HuH-7.5 (cell line): Measurements from ENCODE around the gene MYT1.
"Not testable (repeated sequence)": the region's sequence is repeated elsewhere in the genome, so short reads cannot be mapped to it uniquely, and the experiment has no call there.

Experiments used
- DNase-seq: peaks from one replicate; pipeline ENCODE4 v3.0.0; 2011; ENCODE audit warnings: low spot score

The MYT1 gene

GRCh38 chr20:64234291-64234791 is 70.1 kb downstream of the MYT1 start:
- DNase-seq: no peak

- not testable (repeated sequence) for DNase-seq
Measured at GRCh38 chr20:64234921-64235565, 70.8 kb downstream of the MYT1 start.

DNA sequence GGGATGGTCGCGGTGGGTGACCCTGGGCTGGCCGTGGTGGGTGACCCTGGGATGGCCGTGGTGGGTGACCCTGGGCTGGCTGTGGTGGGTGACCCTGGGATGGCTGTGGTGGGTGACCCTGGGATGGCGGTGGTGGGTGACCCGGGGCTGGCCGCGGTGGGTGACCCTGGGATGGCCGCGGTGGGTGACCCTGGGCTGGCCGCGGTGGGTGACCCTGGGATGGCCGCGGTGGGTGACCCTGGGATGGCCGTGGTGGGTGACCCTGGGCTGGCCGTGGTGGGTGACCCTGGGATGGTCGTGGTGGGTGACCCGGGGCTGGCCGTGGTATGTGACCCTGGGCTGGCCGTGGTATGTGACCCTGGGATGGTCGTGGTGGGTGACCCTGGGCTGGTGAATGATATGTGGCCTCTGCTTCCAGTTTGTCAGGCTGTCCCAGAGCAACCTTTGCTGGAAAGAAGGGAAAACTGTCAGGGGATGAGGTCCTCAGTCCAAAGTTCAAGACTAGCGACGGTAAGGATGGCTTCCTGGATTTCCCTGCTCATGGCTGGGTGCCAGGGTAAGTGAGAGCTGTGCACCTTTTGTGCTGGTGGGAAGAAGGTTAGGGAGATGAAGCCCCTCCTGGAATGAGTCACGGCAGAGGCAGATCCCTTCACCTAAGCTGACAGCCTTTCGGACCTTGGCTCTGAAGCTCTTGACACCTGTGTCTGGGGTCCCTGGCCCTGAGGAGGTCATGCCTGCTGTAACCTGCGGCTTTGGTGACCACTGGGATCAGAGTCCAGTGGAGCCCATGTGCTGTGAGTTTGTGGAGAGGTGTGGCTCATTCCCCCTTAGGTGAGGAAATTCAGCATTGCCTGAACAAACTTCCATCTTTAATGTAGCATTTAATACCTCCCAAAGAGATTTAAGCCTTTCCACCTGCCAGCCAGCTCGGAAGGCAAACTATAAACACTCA is 72.2 kb downstream of the MYT1 start:
- DNase-seq: no peak

DNA sequence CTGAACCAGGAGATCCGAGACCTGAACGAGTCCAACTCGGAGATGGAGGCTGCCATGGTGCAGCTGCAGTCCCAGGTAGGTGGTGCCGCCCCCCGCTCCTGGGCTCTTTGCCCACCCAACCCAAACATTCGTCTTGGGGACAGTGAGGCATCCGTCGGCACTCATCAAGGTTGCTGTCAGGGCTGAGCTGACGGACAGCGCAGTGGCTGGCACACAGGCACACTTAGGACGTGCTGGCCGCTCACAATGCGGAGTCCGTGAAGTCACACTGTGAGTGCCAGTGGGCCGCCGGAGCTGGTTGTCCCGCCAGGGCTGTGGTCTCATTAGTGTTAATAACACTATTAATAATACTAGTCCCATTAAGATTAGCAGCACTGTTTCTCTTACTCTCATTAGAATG is 73.1 kb downstream of the MYT1 start:
- no peak for DNase-seq

DNA sequence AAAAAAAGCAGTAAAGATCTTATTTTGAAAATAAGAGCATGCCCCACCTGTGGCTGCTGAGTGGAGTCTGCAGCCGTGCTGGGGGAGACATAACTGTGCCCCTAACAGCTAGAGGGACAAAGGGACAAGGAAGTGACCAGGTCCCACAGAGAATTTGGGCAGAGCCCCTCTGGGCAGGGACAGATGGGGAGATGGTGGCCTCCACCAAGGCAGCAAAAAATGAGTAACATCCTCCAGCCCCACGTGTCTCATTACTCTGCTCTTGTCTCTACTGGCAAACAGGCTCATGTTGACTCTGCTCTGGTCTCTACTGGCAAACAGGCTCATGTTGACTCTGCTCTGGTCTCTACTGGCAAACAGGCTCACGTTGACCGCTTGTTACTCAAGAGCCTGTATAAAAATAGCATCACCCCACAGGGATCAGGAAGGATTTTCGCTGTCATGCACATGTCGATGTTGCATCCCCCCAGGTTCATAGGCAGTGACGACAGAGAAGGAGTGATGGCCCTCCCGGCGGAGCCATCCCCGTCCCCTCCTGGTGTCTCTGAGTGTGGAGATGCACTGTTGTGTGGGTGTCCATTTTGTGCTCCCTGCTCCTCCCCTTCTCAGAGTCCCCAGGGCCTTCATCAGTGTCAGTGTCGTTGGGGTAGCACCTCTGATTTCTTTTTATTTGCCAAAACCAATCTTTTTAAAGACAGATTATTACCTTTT is 74.0 kb downstream of the MYT1 start:
- peak; percentile 73 for DNase-seq

- DNase-seq: no peak
Measured at GRCh38 chr20:64238851-64239387, 74.7 kb downstream of the MYT1 start.

GRCh38 chr20:64239449-64240242 is 75.4 kb downstream of the MYT1 start:
- DNase-seq: no peak

GRCh38 chr20:64240243-64241015 is 76.2 kb downstream of the MYT1 start:
- DNase-seq: no peak

DNA sequence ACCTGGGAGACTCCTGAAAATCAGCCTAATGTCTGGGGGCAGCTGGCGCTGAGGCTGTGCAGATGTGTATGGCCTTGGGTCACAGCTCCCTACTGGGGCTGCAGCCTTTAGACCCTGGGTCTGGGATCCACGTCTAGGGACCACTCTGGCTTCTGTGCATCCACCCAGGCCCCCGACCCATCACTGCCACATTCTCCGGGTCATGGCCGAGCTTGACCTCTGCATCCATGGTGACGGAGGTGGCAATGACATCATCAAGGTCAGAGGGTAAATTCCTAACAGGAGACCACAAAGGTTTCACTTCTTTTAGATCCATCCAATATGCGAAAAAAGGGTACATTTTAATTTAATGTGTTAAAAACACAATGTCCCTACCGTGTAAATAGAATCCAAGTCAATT is 76.8 kb downstream of the MYT1 start:
- DNase-seq: no peak

DNA sequence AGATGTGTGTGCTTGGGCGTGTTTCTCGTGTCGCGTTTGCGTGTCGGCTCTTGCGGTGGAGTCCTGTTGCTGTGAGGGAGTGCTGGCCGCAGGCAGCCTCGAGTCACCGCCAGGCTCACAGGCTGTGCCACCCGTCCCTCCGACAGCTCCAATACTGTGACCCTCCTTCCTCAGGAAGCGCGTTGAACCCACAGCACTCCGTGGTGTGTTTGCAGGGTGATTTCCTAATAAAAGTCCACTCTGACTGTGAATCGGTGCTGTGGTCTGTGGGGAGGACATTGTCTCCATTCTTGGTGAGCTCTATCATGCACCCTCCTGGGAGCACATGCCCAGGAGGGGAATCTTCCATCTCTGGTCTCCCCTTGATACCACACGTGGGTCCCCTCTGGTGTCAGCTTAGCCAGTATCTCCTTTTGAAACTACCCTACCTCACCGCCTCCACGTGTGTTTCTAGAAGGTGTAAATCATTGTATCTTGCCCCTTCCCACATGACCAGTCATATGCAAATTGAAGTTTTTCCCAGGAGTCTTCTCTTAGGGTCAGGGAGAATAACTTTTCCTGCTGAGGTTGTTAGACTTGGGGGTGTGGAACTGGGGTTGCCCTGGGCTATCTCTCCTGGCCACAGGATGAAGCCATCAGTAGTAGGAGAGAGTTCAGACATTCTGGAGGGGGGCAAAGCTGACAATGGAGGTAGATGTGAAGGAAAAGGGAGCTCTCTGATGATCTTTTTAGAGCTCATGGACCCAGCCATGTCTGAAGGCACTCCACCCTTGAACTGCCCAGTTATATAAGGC is 77.9 kb downstream of the MYT1 start:
- no peak for DNase-seq

DNA sequence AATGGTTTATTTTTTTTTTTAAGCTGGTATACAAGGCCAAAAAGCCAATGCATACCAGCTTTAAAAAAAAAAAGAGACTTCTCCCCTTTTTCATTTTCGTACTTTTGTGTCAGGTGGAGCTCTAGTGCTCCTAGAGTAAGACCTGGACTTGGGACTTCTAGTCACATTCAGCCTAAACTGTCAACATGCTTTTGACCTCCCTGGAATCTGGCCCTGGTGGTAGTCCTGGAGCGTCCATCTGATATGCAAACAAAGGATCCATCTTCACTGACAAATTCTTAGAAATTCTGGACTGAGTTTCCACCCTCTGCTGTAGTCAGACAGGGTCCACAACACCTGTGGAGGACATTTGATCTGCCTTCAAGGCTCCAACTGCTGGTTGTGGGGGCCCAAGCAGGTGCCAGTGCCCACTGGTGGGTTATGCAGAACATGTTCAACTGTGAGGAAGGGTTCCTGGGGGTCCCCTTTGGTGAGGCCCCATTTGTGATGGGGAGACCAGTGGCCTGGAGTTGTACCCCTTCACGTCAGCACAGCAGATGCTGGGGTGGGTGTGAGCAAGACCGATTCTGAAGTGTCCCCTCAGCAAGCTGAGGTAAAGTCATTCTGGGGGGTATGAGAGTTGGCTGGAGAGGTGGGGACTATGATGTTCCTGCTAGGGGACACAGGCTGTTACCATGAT is 78.7 kb downstream of the MYT1 start:
- DNase-seq: peak; percentile 75

- no peak for DNase-seq
Measured at GRCh38 chr20:64244281-64244805, 80.1 kb downstream of the MYT1 start.

DNA sequence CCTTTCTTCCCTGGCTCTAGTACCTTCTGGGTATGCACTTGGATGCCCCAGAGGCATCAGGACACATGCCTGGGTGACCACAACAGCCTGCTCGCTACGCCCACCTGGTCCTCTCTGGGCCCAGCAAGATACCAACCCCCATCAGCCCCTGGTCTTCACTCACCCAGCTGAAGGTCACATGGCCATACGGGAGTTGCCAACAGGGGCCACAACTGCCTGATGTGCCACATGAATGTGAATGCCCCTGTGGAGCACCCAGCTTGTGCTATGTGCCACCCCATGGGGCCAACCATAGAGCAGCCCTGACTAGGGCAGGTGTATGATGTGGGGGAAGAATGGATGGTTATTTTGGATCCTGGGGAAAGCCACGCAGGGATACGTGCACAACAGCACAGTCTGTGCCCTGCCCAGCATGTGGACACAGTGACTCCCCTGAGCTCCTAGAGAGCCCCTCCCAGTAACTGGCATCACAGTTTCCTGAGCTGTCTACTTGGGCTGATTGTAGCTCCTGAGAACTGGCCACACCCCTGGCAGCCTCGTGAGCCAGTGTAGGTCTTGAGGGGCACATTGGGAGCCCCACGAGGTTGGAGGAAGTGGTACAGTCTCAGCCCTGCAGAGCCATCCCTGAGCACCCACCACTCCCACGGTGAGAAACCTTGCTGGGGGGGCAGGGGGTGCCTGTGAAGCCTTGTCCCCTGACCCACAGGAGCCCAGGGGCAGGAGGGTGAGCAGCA is 80.8 kb downstream of the MYT1 start:
- DNase-seq: no peak

DNA sequence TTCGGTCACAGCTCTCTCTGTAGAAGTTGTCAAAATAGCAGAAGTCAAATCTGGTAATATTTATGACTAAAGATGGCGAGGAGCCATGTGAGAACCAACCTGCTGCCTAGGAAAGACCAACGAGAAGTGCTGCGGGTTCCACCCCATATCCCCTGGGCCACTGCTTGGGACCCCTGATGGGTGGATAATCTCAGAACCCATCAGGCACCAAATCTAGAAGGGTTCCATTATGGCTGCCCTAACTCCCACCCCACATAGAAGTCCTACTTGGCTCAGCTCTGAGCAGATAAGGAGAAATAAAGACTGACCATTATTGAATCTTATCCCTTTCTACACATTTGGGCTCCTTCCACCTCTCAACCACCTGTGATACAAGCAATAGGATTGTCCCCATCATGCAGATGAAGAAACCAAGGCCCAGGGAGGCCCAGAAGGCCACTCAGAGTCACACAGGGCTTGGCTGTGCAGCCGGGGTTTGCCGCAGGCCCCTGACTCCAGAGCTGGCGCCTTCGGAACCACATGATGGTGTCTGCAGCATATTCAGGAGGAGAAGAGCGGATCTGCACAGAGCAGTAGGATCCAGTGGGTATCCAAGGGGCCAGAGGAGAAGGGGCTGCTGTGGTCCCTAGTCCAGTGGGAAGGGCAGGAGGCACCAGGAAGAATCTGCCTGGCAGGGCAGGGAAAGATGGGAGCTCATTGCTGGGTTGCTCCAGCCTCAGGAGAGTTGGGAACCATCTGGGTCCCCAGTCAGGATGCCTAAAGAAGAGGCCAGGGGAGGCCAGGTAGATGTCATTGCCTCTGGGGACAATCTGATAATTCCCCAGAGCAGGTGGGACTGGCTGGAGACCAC is 81.7 kb downstream of the MYT1 start:
- no peak for DNase-seq

- no peak for DNase-seq
Measured at GRCh38 chr20:64246616-64247306, 82.5 kb downstream of the MYT1 start.

DNA sequence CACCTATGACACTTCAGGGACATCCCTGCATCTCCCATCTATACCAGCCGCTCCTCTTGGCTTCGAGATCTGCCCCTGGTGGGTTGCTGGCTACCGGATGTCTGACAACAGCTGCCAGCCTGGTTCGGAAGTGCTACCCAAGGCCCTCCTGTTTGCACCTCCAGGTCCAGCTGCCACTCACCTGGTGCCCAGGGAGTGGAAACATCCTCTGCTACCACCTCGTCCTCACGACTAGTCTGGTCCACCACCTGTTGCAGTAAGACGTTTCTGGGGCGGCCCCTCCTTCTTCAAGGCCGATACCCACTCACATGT is 83.0 kb downstream of the MYT1 start:
- no peak for DNase-seq
